AML-193 (cell line): Measurements from ENCODE around the gene MT1HL1.
"Not testable (repeated sequence)": the region's sequence is repeated elsewhere in the genome, so short reads cannot be mapped to it uniquely, and the experiment has no call there.

Source experiments
- DNase-seq, 2 experiments: peaks; one replicate each; lab custom pipeline; 2025; lab: John Stamatoyannopoulos, UW

MT1HL1 gene

DNA sequence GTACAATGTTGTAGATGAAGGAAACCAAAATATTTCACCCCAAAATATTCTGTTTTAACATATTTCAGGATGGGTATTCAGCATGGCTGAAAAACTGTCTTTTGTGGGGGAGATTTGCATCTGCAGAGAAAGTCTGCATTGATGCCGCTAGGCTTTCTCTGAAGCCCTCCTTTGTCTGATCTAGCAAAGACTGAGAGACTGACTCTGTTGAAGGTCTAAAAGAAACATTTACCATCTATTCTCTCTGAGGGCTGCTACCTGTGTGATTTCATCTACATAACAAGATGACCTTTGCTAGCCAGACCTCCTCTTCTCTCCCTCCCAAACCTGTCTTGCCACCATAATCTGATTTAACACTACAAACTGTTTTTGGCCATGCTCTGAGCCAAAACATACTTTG is 12.4 kb upstream of the MT1HL1 start:
- DNase-seq: no peak

DNA sequence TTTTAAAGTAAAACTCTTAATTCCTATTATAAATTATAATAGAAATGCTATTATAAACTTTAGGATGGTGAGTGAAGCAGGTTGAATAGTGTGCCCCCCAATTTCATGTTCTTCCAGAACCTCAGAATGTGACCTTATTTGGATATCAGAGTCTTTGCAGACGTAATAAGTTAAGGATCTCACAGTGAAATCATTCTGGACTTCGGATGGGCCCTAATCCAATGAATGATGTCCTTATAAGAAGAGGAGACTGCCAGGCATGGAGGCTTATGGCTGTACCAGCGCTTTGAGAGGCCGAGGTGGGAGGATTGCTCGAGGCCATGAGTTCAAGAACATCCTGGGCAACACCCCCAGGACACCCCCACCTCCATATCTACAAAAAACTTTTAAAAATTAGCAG is 9.4 kb upstream of the MT1HL1 start:
- DNase-seq: no peak

DNA sequence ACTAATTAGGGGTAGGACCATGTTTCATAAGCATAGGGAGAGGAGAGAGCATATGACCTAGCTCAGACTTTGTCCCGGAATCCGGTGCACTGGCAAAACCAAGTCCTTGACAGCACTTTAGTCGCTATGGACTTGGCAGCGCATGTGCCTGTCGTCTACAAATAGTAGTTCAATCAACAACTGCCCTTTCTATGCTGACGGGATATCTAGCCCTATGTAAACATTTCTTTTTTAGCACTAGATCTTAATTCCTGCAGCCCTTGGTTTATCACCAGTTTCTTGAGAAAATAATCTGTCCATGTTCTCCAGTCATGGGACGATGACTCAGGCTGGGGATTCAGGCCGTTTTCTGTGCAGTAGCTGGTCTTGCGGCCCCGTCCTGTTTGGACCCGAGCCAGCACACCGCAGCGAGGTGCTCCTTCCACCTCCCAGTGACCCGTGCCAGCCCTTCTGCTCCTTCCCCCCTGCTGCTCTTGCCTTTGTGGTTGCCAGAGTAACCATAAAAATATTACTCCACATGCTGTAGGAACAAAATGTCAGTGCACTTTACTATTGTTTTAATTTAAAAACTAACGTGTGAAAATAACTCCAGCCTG is 8.6 kb upstream of the MT1HL1 start:
- DNase-seq: no peak

DNA sequence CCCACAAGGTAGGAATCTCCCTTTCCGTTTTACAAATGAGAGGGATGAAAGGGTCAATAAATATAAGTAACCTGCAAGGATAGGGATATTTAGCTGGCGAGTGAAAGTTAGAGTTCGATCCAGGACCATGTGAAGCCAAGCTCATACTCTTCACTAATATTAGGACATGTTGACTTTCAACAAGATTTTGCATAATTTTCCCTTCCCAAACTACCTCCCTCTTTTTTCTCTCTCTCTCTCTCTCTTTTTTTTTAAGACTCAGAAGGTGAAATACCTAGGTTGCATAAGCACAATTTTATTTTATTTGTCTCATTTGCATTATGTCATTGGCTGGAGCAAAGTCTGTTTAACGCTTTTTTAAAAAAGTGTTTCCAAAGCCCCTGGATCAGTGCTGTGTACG is 8.1 kb upstream of the MT1HL1 start:
- no peak for DNase-seq

DNA sequence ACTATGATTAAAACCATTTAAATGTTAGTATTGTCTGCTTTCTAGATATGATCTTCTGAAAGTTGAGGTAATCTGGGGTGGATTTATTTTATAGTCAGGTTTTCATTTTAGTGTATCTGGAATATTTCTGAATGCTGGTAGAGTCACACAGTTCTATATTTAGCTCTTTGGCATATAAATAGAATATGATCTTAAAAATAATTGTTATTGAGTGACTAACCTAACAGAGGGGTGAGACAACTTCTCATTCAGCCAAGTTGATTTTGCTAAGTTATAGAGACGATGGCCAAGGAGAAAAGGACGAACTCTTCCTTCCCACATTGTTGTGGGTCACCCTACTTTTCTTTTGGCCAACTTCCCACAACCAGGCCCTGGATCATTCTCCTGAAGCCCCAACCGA is 7.2 kb upstream of the MT1HL1 start:
- DNase-seq: no peak

DNA sequence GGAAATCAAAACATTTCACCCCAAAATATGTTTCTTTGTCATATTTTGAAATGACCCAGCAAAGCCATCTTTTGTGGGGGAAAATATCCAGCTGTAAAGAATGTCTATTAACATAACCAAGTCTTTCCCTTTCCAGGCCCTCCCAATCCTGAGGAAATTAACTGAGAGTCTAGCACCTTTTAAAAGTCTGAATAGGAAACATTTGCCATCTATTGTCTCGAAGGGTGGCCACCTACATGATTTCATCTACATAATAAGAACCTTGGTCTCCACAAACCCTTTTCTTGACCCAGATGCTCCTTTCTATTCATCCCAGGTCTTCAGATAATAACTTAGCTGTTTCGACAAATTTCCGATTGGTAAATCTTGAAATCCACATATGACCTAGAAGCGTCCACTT is 5.4 kb upstream of the MT1HL1 start:
- no peak for DNase-seq

DNA sequence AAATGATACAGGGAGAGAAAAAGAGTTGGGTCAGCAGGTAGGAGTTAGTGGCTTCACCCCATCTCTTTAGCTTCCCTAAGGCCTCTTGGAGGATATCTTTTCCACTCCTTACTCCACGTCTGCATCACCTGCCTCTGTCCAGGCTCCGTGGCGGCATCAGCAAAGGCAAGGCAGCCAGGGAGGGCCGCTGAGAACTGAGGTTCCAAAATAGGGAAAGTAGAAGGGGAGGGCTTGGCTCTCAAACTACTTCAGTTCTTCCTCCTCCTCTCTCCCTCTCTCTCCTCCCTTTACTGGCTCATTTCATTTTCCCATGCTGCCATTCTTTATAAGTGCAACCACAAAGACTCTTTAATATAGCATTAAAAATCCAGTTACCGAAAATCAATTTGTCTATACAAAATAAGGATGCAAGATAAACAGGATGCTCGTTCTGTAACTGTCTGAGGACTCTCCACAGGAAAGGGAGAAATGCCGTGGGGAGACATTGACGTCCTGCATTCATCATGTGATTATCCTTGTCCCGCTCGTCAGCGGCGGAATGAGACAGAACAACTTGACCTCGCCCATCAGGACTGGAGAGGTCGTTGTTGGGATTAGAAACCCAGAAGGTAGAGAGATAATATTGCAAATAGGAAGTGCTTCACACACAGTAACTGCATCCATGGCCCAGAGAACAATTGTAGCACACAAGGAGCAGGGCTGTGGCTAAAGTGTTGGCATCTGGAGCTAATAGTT is 3.1 kb upstream of the MT1HL1 start:
- DNase-seq: no peak

DNA sequence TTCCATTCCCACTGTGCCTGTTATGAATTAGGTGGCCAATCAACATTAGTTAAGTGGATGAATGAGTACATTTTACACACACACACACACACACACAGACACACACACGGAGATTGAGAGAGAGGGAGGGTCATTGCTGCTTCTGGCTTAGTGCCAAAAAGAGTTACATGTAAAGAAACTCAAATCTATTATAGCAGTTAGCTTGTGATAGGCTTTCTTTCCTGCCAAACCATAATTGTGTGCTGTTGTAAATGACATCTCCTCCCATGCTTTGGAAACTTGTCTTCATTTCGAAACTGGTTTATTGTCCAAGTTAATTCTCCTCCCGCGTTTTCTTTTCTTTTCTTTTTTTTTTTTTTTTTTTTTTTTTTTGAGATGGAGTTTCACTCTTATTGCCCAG is 1.4 kb upstream of the MT1HL1 start:
- no peak for DNase-seq

DNA sequence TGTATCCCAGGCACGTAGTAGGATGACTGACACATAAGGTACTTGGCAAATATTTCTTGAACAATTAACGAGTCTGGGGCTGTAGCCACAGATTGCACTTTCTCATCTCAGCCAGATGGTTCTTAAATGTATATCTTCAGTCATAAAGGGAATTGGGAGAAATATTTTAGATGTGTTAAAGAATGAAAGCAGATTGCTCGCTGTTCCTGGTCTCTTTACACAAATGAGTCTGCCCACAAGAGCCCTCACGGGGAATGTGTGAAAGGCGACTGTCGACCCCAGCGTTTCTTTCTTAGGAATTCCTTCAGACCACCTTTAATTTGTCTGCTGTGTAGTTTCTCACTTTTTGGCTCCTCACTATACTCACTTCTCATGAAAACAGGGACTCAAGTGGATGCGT is 725 bp downstream of the MT1HL1 start:
- no peak for DNase-seq

DNA sequence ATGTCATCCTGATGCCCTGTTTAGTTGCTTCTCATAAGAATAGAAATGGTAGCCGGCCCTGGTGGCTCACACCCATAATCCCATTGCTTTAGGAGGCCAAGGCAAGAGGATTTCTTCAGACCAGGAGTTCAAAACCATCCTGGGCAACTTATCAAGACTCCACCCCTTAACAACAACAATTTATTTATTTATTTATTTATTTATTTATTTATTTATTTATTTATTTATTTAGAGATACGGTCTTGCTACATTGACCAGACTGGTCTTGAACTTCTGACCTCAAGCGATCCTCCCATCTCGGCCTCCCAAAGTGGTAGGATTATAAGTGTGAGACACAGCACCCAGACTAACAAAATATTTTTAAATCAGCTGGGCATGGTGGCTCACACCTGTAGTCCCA is 4.0 kb downstream of the MT1HL1 start:
- DNase-seq: no peak

DNA sequence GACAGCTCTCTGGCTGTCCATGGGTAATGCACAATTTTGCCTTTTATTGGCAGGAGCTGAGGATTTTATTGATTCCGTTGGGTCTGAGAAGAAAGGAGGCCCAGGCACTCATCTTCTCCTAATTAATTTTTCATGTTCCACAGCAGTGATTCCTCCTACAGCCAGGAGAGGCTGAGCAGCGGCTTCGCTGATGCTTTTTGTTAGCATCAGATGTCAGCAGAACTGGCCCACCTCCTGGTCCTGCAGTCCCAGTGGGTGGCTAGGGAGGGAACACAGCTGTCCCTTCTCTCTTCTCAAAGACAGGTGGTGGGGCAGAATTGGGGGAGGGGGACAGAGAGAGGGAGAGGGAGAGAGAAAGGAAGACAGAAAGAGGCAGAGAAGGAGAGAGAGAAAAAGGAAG is 5.7 kb downstream of the MT1HL1 start:
- DNase-seq: no peak

DNA sequence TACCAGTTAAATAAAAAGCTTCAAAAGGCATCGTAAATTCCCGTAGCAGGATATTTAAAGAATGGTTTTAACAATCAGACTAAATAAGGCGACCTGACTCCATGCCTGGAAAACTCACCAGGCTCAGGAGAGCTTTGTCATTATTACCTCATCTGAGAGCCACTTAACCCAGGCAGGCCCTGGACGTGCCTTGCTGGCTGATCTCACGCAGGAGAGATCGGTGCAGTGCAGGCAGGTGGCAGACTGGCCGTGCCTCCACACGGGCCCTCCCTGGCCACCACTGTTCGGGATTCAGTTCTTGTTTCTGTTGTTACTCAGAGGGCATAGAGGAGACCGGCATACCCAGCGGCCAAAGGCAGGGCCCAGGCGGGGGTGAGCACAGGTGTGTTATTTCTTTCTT is 6.4 kb downstream of the MT1HL1 start:
- no peak for DNase-seq

DNA sequence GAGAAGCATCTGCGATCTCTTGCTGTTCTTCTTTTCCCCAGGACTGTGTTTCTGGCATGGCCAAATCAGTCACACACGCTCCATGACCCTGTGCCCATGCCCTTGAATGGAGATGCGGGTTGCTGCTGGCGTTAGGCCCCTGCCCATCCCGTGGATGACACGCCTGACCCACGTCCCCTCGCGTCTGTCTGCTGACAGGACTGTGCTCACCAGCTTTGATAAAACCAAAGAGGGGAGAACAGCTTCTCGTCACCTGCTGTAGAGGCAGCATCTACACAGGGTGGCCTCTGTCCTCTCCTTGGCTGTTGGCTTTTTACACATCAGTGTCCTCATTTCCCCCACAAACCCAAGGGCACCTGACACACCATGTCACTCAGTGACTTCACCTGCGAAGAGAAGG is 6.9 kb downstream of the MT1HL1 start:
- no peak for DNase-seq

DNA sequence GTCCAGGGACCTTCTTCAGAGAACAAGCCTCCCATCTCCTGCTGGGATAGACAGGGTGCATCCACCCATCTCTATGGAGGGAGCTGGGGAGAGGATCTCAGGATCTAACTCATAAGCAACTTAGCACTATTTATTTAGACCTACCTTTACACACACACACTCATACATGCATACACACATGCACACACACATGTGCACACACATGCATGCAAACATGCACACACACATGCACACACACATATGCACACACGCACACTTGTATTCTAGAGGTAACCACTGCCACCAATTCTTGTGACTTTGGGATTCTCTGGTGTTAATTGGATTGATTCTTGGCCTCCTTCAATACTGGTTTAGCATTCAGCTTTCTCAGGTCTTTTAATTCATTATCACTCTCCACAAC is 9.8 kb downstream of the MT1HL1 start:
- no peak for DNase-seq

DNA sequence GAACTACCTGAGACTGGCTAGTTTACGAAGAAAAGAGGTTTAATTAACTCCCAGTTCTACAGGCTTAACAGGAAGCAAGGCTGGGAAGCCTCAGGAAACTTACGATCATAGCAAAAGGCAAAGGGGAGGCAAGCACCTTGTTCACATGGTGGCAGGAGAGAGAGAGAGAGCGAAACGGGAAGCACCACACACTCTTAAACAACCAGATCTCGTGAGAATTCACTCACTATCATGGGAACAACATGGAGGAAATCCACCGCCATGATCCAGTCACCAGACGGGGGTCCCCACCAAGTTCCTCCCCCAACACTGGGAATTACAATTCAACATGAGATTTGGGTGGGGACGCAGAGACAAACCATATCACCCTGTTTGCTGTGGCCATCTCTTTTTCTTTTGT is 11.8 kb downstream of the MT1HL1 start:
- DNase-seq: no peak

DNA sequence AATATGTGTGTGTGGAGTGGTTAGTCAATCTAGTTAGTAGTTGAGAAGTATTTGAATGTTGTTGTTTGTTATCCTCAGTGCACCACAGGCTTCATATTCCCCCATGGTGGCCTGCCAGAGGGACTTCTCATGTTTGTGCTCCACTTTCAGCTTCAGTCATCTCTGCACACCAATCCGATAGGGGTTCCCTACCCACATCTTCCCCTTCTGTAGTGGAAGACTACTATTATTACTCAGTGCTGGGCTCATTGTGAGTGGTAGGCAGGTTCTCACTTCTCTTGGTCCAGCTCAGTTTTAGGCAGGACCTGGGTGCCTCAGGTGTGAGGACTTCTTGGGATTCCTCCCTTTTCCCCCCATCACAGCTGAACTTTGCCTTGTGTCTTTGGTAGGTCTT is 14.2 kb downstream of the MT1HL1 start:
- DNase-seq: no peak

DNA sequence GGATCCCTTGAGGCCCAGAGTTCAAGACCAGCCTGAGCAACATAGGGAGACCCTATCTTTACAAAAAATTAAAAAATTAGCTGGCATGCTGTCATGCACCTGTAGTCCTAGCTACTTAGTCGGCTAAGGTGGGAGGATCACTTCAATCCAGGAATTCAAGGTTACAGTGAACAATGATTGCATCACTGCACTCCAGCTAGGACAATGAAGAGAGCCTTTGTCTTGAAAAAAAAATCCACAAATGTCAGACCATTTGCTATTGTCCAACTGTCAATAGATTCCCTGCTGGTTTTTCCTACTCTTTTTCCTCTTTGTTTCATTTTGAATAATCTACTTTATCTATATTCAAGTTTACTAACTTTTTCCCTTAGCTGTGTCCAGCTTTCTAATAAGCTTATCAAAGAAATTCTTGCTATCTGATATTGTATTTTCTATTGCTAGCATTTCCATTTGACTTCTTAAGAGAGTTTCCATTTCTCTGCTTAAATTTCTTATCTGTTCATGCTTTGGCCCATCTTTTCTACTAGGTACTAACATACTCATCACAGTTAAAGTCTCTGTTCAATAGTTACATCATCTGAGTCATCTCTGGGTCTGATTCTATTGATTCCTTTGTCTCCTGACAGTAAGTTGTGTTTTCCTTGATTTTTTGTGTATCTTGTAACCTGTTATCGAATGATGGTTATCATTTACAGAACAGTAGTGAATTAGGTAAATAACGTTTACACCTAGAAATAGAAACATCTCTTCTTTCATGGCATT is 14.8 kb downstream of the MT1HL1 start:
- no peak for DNase-seq

DNA sequence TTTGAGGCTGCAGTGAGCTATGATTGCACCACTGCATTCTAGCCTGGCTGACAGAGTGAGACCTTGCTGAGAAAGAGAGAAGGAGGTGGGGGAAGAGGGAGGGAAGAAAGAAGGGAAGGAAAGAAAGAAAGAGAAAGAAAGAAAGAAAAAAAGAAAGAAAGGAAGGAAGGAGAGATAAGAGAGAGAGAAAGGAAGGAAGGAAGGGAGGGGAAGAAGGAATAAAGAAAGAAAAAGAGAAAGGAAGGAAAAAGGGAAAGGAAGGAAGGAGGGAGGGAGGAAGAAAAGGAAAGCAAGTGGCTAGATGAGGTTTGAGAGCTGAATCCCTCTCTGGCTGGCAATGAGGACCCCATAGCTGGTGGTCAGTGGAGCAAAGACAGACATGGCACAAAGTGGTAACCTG is 20.4 kb downstream of the MT1HL1 start:
- DNase-seq: no peak

DNA sequence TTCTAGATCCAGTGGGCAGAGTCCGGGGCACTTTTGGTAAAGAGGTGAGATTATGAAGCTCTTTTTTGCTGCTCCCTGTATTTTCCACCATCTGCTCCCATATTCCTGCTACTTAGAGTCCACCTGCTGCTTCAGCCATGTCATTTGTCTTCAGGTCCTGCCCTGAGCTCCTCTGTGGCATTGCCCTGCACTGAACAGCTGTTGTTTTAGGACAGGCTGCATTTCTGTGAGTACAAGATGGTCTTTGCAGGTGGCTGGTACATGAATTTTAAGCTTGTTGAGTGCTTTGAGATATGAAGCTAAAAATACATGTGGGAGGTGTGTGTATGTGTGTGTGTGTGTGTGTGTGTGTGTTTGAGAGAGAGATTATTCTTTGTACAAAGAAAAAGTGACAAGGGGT is 21.9 kb downstream of the MT1HL1 start:
- no peak for DNase-seq

DNA sequence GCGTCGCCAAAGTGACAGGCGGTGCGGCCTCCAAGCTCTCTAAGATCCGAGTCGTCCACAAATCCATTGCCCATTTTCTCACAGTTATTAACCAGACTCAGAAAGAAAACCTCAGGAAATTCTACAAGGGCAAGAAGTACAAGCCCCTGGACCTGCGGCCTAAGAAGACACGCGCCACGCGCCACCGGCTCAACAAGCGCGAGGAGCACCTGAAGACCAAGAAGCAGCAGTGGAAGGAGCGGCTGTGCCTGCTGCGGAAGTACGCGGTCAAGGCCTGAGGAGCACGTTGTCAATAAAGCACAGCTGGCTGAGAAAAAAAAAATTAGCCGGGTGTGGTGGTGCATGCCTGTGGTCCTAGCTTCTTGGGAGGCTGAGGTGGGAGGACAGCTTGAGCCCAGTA is 22.8 kb downstream of the MT1HL1 start:
- DNase-seq: not testable (repeated sequence)

DNA sequence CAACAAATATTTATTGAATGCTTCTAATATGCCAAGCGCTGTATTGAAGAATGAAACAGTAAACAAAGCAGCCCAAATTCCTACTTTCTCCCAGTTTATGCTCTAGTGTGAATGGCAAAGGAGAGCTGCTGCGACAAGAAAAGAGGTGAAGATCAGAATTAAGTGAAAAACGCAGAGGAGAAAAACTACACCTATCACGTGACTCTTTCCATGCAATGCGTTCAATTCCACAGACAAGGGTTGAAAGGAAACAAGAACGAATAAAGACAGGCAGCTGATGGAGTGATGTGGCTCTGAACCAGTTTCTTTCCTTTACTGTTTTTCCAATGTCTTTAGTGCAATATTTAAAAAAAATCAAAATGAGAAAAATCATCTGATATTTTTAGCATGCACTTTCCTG is 23.6 kb downstream of the MT1HL1 start:
- no peak for DNase-seq

DNA sequence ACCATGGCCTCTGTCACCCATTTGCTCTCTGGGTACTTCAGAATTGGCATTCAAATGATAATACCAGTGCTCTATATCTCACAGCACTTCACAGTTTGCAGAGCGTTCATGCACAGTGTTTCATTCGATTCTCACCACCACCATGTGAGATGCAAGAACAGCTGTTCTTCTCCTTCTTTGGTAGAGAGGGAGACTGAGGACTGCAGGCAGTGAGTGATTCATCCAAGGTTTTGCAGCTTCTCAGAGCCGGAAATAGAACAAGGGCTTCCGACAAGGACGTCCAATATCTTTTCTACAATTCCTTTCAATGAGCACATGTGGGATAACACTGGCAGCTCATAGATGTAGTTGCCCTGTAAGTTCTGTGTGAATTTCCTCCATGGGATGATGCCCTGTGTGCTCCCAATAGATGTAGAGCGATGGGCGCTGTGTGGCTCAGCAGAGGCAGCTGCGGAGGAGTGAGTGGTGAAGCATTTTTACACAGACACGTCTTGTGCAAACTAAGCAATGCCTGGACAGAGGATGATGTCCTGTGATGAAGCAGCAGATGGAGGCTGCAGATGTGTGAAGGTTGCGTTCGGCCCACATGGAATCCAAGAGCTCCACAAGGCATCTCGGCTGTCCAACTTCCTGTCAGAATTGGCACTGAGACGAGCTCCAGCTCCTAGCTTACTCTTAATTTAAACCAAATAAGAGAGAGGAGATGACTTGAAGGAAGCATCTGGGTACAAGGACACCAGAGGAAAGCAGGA is 24.9 kb downstream of the MT1HL1 start:
- no peak for DNase-seq

DNA sequence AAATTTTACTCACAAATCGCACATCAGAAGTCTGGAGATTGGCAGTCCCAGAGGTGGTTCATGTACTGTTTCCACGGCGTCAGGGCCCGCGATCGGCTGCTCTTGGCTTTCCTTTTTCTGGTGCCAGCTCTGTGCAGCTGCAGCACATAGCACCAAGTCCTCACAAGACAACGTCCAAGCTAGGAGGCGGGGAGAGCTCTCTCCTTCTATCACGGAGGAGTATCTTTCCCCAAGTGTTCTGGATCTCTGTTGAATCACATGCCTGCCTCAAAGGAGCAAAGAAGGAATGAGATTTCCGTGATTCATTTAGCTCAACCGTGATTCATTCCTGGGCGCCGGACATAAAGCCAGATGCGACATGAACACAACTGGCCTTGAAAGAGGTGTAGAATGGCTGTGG is 25.5 kb downstream of the MT1HL1 start:
- no peak for DNase-seq
